Lower leg skin (tissue), 4 donors: ENCODE measurements around the gene UMAD1. TPM values are rescaled to one million over a fixed set of nuclear protein-coding genes. Genes with fewer than 3 reads are reported as not detected.
A peak's percentile ranks its signal among the peaks of the same experiment; 100 is the strongest.

Source experiments
- DNase-seq, 2 donors: peaks; one replicate each; pipeline ENCODE4 v3.0.0-alpha.2; 2019; ENCODE audit warnings: low spot score in 2 of 2
- H3K4me3 ChIP-seq: fragments of 200-600 bp; sonication (generic); 2 replicates; pipeline ENCODE4 v1.5.1; 2017; ENCODE audit warnings: mild to moderate bottlenecking, low read depth; ENCODE audit not compliant: poor library complexity, severe bottlenecking
- POLR2A ChIP-seq, 2 donors: fragments of 450-650 bp; IDR thresholded peaks; one replicate each; pipeline ENCODE4 v1.6.1; 2016 to 2017; ENCODE audit warnings: antibody characterized with exemption in 2 of 2, mild to moderate bottlenecking in 1 of 2, moderate library complexity in 1 of 2
- WGBS, 2 donors: methylation state at CpG; one replicate each; pipeline ENCODE4 v1.1.5; 2018; 5-methylcytosine and 5-hydroxymethylcytosine counted together
- intact Hi-C: fragments of 100-400 bp; cut with DNase I; formaldehyde crosslinking; loops from one replicate; pipeline ENCODE4 v1.15.0; 2023; ENCODE audit warnings: low total_unique reads
- total RNA-seq, 4 donors: library from RNA; depleted of rRNA; stranded (reverse); fragments of >200 nt; gene quantifications; one replicate each; pipeline ENCODE4 v1.1.0, GENCODE V29; 2016
- TF ChIP-seq, protein P1 (sequence below), 3 donors: fragments of 450-650 bp; IDR thresholded peaks; one replicate each; pipeline ENCODE4 v1.5.1; 2016; ENCODE audit warnings: antibody characterized with exemption in 3 of 3, mild to moderate bottlenecking in 3 of 3, moderate library complexity in 2 of 3

Gene UMAD1
- total RNA-seq, 4 donors from 2014 or later, result 12.3 to 26.1 (median 13.2) TPM

DNA sequence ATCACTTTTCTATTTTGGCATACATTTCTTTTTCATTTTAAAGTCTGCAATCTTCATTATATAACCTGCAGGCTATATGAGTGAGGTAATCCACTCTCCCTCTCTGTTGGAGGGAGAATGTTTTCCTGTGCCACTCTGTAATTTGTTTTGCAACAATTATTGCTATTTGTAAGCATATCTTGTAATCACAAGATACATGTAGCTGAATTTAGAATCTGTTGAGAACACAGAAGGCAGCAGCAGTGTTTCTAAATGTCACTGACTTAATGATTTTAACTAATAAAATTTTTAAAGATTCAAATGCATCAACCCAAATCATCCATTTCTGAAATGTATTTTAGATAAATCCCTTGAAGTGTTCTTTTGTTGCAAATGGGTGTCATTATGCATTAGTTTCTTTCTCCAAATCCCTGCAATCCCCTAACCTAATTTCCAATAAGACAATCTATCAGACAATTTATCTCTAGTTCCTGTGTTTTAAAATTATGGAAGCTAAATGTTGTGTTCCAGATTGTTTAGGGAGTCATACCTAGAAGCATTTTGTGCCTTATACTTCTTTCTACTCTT, 19.8 kb upstream of the UMAD1 start:
- DNase-seq, result no peak
- intact Hi-C loops, result no loop called here
- H3K4me3 ChIP-seq, result no peak overlapping the region
- TF ChIP-seq, protein P1, sequence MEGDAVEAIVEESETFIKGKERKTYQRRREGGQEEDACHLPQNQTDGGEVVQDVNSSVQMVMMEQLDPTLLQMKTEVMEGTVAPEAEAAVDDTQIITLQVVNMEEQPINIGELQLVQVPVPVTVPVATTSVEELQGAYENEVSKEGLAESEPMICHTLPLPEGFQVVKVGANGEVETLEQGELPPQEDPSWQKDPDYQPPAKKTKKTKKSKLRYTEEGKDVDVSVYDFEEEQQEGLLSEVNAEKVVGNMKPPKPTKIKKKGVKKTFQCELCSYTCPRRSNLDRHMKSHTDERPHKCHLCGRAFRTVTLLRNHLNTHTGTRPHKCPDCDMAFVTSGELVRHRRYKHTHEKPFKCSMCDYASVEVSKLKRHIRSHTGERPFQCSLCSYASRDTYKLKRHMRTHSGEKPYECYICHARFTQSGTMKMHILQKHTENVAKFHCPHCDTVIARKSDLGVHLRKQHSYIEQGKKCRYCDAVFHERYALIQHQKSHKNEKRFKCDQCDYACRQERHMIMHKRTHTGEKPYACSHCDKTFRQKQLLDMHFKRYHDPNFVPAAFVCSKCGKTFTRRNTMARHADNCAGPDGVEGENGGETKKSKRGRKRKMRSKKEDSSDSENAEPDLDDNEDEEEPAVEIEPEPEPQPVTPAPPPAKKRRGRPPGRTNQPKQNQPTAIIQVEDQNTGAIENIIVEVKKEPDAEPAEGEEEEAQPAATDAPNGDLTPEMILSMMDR (IDR thresholded peaks at IDR 0.05), result no peak
- TF ChIP-seq POLR2A (IDR thresholded peaks at IDR 0.05), result no peak

DNA sequence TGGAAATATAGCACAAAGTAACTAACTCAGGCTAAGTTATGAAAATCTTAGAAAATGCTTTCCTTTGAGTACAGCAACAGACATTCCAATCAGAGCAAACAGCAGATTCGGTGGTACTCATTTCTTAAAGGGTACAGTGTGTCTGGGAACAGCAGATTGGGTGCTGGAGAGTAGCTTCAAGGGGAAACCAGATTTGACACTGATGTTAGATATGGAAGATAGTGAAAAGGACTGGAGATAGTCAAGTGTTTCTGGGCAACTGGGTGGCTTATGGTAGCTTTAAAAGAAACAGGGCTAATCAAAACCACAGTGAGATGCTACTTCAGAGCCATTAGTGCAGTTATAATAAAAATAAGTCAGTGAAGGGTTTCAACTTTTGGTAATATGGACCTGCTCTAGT, 12.1 kb upstream of the UMAD1 start:
- intact Hi-C loops, result no loop called here
- H3K4me3 ChIP-seq, result no peak overlapping the region
- WGBS, 2 donors, result 83 to 84% methylated on average over 1 of the region's 1 CpG
- no peak for DNase-seq
- TF ChIP-seq, protein P1 (IDR thresholded peaks at IDR 0.05), result no peak
- TF ChIP-seq POLR2A (IDR thresholded peaks at IDR 0.05), result no peak

DNA sequence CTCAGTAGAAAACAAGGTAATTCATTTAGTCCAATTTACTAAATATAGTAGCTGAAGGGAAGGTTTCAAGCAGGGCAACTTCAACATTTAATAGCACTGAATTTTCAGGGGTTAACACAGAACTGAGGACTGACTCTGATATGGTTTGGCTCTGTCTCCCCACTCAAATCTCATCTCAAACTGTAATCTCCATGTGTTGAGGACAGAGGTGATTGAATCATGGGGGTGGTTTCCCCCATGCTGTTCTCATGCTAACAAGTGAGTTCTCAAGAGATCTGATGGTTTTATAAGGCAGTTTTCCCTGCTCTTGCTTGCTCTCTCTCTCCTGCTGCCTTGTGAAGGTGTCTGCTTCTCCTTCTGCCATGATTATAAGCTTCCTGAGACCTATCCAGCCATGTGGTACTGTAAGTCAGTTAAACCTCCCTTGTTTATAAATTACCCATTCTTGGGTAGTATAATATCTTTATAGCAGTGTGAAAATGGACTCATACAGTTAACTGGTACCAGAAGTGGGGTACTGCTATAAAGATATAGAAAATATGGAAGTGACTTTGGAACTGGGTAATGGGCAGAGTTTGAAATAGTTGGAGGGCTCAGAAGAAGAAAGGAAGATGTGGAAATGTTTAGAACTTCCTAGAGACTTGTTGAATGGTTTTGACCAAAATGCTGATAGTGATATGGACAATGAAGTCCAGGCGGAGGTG, 9.8 kb upstream of the UMAD1 start:
- TF ChIP-seq, protein P1 (IDR thresholded peaks at IDR 0.05), result no peak
- intact Hi-C loops, result no loop called here
- no peak overlapping the region for H3K4me3 ChIP-seq
- DNase-seq, result no peak
- 89 to 94% methylated on average over 1 of the region's 1 CpG for WGBS, 2 donors

DNA sequence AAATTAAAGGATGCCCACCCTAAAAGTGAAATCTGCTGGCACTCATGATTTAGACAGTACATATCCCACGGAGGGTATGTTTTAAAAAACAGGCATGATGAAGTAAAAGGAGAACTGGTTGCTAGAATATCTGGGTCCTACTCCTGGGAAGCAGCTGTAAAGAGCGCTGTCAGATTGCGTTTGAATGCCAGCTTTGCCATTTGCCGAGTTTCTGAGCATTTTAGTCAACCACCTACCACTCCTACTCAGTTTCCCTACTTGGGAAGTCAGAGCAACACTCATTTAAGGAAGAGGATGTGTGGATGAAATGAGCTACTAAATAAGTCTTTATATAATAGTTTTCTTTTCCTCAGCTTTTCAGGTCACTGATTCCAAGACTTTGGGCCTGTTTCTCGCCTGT, 1.1 kb upstream of the UMAD1 start:
- intact Hi-C loops, result no loop called here
- H3K4me3 ChIP-seq, result no peak overlapping the region
- DNase-seq, result no peak
- no peak for TF ChIP-seq POLR2A (IDR thresholded peaks at IDR 0.05)
- TF ChIP-seq, protein P1 (IDR thresholded peaks at IDR 0.05), result no peak
- WGBS, 2 donors, result 15 to 20% methylated on average over 5 of the region's 5 CpGs

DNA sequence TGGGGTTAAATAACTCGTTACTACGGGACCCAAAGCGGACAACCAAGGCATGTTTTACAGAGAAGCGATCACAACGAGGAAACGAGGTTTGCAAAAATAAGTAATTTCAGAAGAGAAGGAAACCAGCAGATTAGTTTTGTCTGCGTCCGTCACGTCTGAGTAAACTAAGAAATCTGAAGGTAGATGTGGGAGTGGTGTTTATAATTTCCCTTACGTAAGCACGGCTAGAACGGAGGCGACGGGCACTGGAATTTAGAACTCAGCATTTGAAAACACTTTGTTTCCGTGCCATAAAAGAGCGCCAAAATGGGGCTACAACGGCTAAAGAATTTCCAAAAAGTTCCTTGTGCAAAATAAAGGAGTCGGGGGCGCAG, 718 bp upstream of the UMAD1 start:
- TF ChIP-seq POLR2A (IDR thresholded peaks at IDR 0.05), result no peak
- TF ChIP-seq, protein P1 (IDR thresholded peaks at IDR 0.05), result no peak
- peak overlapping the region; percentile 70 for H3K4me3 ChIP-seq
- intact Hi-C loops, result no loop called here
- DNase-seq, result no peak
- 0 to 1% methylated on average over 19 of the region's 19 CpGs for WGBS, 2 donors
